Measurements from ENCODE around the gene VPS16.

VPS16 gene

GRCh38 chr20:2836035-2836434, 4.5 kb upstream of the VPS16 start:
- no peak for DNase-seq

- no peak for DNase-seq
These were observed 3.2 kb upstream of the VPS16 start for GRCh38 chr20:2837221-2837960.

GRCh38 chr20:2838170-2838797, 2.3 kb upstream of the VPS16 start:
- DNase-seq: no peak

- no peak for DNase-seq
These were observed 1.5 kb upstream of the VPS16 start for GRCh38 chr20:2838847-2839671.

GRCh38 chr20:2839732-2840137, 810 bp upstream of the VPS16 start:
- no peak for DNase-seq

- peak; percentile 16 for DNase-seq
These were observed 504 bp downstream of the VPS16 start for GRCh38 chr20:2840967-2841531.

GRCh38 chr20:2845607-2846006, 5.1 kb downstream of the VPS16 start:
- DNase-seq: no peak

GRCh38 chr20:2846698-2847097, 6.2 kb downstream of the VPS16 start:
- DNase-seq: no peak

GRCh38 chr20:2847802-2848201, 7.3 kb downstream of the VPS16 start:
- DNase-seq: no peak

GRCh38 chr20:2849529-2849928, 9.0 kb downstream of the VPS16 start:
- DNase-seq: no peak

- no peak for DNase-seq
These were observed 10.5 kb downstream of the VPS16 start for GRCh38 chr20:2851086-2851485.

- DNase-seq: no peak
These were observed 18.0 kb downstream of the VPS16 start for GRCh38 chr20:2858591-2858990.

GRCh38 chr20:2859330-2860121, 19.0 kb downstream of the VPS16 start:
- no peak for DNase-seq

- no peak for DNase-seq
These were observed 24.1 kb downstream of the VPS16 start for GRCh38 chr20:2864626-2865025.

GRCh38 chr20:2865101-2865500, 24.6 kb downstream of the VPS16 start:
- DNase-seq: no peak

GRCh38 chr20:2865630-2866029, 25.1 kb downstream of the VPS16 start:
- peak; percentile 12 for DNase-seq

- no peak for DNase-seq
These were observed 25.7 kb downstream of the VPS16 start for GRCh38 chr20:2866236-2866635.

- DNase-seq: no peak
These were observed 26.7 kb downstream of the VPS16 start for GRCh38 chr20:2867081-2867864.

- DNase-seq: no peak
These were observed 28.8 kb downstream of the VPS16 start for GRCh38 chr20:2869381-2869780.

- no peak for DNase-seq
These were observed 30.5 kb downstream of the VPS16 start for GRCh38 chr20:2871111-2871465.

- DNase-seq: no peak
These were observed 31.3 kb downstream of the VPS16 start for GRCh38 chr20:2871661-2872458.

Measured in activated CD4-positive, alpha-beta T cell treated with anti-CD3 and anti-CD28 coated beads, Interleukin-2, amount 50 U/mL, for 1 hour (primary cell).